GM18951 (cell line): ENCODE results near the gene NRCAM.
"Not testable (repeated sequence)": the region's sequence is repeated elsewhere in the genome, so short reads cannot be mapped to it uniquely, and the experiment has no call there.

Source experiments
- POLR2A ChIP-seq: IDR thresholded peaks from 4 replicates; pipeline ENCODE4 v1.6.1; 2011; ENCODE audit warnings: mild to moderate bottlenecking; ENCODE audit not compliant: insufficient read length, insufficient read depth; ENCODE audit errors: extremely low read depth
- in situ Hi-C: fragments of 300-500 bp; cut with MboI; formaldehyde crosslinking; loops from one replicate; pipeline ENCODE4 v1.12.0; 2022; ENCODE audit warnings: low sequenced_read_pairs, mixed read lengths, inconsistent platforms; ENCODE audit not compliant: unreplicated experiment

Gene NRCAM

DNA sequence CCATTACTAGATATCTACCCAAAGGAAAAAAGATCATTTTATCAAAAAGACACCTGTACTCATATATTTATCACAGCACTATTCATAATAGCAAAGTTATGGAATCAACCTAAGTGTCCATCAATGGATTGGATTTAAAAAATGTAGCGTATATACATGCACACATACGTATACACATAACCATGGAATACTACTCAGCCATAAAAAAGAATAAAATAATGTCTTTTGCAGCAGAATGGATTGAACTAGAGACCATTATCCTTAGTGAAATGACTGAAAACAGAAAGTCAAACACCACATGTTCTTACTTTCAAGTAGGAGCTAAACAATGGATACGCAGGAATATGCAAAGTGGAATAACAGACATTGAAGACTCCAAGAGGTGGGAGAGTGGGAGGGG lies 168.4 kb downstream of the NRCAM start:
- TF ChIP-seq POLR2A = no peak
- in situ Hi-C loops = no loop called here

DNA sequence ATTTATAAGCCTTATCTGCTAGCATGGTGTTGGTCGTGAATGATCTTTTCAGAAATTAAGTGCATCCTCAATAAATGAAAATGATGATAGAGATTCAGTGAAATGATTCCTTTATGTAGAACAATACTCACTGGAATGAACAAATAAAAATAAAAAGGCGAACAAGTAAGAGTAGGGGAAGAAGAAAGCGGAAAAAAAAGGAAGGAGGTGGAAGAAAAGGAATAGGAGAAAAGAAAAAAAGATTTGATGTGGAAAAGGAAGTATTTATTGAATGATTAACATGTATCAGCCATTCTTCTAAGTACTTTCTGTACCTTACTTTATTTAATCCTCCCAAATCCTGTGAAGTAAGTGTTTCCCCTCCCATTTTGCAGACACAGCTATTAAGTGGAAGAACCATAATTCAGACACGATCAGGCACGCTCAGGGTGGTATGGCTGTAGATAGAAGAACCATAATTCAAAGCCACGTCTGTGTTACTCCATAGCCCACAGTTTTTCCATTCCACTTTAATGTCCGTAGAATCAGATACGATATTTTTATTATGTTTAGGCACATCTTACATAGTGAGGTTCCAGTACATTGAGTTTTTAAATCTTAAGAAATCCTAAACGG lies 169.8 kb downstream of the NRCAM start:
- TF ChIP-seq POLR2A = no peak
- in situ Hi-C loops = no loop called here

DNA sequence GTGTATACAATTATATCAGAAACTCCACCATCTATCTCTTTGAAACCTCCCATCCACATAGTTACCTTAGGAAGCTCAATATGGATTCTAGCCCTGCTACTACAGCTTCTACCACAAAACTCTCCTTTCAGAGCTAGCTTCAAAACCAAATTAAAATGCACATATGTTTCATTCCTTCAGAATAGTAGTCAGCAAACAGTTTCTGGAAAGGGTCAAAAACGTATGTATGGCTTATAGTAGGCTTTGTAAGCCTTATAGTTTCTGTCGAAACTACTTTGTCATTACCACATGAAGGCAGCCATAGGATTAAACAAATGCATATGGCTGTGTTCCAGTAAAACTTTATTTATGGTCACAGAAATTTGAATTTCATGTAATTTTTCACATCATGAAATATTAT lies 170.5 kb downstream of the NRCAM start:
- TF ChIP-seq POLR2A = no peak
- in situ Hi-C loops = no loop called here

DNA sequence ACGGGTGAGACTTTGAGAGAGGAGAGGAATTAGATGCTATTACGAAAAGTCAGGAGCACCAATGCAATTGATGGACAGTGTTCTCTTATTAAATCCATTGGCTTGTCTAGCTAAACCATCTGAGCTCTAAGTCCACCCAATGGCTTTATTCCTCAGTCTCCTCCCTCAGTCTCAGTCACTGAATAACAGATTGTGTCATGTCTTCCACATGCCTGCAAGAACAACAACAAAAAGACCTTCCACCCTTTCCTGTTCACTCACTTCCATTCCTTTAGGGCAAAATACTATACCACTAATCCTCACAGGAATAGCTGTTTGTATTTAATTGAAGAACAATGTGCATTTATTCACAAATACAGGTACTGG lies 171.2 kb downstream of the NRCAM start:
- no peak for TF ChIP-seq POLR2A
- in situ Hi-C loops = no loop called here

DNA sequence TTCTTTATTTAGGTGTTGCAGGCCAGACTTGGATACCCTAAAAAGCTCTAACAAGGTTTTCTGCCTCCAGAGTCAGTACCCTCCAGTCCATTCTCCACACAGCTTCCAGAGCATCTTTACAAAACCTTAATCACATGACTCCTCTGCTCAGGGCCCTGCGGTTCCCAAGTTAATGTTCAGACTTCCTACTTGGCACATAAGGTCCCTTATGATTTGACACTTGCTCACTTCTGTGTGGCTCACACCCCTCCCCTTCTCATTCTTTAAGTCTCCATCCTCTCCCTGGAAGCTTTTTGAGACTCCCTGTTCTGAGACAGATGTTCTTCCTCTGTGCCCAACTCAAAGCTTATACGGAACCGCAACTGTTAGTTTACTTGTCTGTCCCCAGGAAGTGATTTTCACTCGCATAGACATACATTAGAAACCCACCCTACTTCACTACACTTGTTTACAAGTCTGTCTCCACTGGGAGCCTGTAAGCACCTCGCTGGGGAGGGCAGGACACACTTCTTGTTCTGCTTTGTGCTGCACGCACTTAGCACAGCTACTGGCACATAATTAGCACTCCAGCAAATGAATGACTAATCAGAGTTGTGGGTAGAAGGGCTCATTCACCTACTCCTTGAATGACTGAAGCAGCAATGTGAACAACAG lies 171.8 kb downstream of the NRCAM start:
- in situ Hi-C loops = no loop called here
- no peak for TF ChIP-seq POLR2A

DNA sequence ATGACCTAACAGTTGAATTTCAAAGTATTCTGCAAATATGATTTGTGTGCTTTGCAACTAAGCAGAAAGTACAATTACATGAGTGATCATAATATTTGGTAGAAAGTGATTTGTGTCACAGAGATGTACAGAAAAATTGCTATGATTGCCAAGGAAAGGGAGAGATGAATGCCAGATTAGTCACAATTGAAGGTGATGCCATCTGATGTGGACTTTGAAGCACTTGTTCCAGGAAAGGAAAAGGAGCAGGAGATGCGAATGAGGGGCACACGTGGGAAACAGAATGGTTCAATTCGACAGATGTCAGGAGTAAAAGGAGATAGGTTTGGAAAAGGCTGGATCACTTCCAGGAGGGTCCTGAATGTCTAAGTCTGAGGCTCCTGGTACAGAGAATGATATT lies 173.0 kb downstream of the NRCAM start:
- TF ChIP-seq POLR2A = no peak
- in situ Hi-C loops = no loop called here

DNA sequence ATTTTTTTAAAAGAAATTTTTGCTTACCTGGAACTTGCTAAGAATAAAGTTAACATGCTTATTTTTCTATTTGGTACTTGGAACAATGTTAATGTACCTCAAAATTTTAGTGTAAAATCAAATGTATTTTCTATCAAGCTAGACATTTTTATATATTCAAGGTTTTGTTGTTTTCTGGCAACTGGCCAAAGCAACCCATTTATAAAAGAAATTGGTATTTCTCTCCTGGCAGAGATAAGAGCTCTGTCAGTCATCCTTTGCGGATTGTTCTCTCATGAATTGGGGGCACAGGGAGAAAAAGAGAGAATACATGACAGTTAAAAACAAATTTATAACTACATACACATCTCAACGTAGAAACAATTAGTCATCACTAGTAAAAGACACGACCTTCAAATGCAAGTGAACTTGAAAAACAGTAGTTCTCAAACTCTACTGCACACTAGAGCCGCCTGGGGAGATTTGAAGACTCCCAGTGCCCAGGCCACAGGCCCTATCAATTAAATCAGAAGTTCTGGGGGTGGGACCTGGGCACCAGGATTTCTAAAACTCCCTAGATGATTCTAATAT lies 173.7 kb downstream of the NRCAM start:
- in situ Hi-C loops = no loop called here

DNA sequence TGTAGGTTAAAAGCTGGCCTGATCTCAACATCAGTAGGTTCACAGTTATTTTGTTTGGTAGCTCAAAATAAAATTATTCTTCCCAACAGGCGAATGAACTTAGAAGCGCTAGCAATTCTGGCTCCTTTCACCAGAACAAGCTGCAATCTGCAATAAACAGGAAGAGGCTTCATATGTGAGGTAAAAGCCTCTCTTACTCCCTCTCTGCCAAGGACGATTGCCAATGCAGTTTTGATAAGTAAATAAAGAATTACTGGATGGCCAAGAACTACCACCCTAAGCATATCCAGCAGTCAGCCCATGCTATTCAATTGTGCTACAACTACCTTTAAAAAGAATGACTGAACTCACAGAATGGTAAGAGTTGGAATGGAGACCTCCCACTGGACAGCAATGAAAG lies 176.1 kb downstream of the NRCAM start:
- in situ Hi-C loops = no loop called here
- TF ChIP-seq POLR2A = no peak

More for the DNA sequence above, 173.7 kb downstream of the NRCAM start:
- no peak for TF ChIP-seq POLR2A

DNA sequence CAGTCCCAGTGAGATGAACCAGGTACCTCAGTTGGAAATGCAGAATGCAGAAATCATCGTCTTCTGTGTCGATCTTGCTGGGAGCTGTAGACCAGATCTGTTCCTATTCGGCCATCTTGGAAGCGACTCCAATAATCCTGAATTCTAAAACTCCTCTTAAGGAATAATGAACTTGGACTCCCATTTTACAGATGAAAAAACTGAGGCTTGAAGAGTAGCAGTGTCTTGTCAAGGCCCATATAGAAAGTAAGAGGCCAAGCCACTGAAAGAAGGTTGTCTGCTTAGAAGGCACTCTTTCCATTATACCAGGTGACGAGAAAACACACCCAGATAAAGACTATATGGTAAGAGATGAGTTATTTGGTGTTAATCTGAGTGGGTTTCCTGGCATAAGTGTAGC lies 177.5 kb downstream of the NRCAM start:
- TF ChIP-seq POLR2A = no peak
- in situ Hi-C loops = no loop called here

DNA sequence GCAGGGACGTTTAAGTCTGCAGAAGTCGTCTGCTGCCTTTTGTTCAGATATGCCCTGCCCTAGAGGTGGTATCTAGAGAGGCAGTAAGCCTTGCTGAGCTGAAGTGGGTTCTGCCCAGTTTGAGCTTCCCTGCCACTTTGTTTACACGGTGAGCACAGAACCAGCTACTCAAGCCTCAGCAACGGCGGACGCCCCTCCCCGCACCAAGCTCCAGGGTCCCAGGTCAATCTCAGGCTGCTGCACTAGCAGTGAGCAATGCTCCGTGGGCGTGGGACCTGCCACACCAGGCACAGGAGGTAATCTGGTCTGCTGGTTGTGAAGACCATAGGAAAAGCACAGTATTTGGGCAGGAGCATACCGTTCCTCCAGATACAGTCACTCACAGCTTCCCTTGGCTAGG lies 178.0 kb downstream of the NRCAM start:
- TF ChIP-seq POLR2A = no peak
- in situ Hi-C loops = no loop called here

DNA sequence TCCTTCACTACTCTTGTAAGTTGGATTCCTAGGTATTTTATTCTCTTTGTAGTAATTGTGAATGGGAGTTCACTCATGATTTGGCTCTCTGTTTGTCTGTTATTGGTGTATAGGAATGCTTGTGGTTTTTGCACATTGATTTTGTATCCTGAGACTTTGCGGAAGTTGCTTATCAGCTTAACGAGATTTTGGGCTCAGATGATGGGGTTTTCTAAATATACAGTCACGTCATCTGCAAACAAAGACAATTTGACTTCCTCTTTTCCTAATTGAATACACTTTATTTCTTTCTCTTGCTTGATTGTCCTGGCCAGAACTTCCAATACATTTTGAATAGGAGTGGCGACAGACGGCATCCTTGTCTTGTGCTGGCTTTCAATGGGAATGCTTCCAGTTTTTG lies 181.8 kb downstream of the NRCAM start:
- in situ Hi-C loops = not testable (repeated sequence)

DNA sequence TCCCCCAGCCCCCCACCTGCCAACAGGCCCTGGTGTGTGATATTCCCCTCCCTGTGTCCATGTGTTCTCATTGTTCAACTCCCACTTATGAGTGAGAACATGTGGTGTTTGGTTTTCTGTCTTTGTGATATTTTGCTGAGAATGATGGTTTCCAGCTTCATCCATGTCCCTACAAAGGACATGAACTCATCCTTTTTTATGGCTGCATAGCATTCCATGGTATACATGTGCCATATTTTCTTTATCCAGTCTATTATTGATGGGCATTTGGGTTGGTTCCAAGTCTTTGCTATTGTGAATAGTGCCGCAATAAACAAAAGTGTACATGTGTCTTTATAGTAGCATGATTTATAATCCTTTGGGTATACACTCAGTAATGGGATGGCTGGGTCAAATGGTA lies 183.3 kb downstream of the NRCAM start:
- in situ Hi-C loops = not testable (repeated sequence)

DNA sequence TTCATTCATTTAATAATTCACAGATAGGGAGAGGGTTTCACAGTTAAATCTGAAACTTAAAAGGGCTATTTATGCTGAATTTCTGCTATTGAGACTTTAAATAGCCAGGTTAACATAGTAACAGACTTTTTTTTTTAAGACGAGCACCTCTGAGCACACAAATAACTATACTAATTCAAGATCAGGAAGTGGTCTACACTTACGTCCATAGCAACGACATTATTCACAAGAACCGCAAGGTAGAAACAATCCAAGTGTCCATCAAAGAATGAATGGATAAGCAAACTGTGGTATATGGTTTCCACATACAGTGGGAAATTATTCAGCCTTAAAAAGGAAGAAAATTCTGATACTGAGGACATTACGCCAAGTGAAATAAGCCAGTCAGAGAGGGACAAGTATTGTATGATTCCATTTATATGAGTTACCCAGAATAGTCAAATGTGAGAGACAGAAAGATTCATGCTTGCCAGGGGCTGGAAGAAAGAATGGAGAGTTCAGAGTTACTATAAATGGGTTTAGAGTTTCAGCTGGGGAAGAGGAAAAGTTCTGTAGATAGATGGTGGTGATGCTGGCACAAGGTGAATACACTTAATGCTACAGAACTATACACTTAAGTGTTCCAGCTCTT lies 185.7 kb downstream of the NRCAM start:
- TF ChIP-seq POLR2A = no peak
- in situ Hi-C loops = no loop called here

DNA sequence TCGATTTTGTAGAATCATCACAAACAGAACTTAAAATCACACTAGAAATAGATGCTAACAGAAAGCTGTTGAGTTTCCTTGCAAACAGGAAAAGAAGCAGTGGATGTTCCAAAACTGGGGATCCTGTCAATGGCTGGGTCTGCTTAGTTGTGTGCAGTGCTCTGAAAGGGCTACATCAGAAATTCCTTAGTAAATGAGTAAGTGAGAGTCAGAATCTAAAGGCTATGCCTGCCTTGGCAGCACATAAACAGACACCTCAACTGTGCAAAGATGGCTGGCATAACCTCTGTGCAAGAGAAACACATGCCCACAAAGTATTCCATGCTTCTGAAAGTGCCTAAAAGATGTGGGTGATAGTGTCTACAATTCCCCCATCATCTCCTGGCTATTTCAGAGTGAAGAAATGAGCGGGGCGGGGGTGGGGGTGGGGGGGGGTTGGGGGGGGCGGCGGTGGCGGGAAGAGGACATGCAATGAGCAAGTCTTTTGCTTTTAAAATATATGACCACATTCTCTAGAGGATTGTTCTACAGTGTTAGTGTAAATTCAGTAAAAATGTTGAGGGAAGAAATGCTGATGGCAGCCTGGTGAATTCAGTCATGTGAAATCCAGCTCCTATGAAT lies 187.9 kb downstream of the NRCAM start:
- no peak for TF ChIP-seq POLR2A
- in situ Hi-C loops = no loop called here

DNA sequence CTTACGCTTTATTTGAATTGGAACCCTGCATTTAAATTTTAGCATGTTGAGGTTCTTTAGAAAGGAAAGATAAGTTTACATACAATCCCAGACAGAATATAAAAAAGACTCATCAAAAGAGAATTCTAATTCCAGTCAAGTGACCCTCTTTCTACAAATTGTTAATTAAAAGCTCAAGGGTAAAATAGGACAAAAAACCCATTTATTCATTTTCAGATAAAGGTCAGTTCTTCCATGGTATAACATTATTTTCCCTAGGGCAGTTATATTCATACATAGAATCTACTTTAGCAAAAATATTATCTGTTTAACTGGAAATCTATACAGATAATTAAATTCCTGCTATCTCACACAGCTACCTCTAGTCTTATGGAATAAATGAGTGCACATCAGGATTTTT lies 188.6 kb downstream of the NRCAM start:
- in situ Hi-C loops = no loop called here
- no peak for TF ChIP-seq POLR2A
